A673 (cell line): ENCODE results near the gene SORL1-AS1.

ENCODE experiments used
- BruUV-seq: library from RNA; stranded (reverse); fragments of 400-500 nt; replicated peaks from 2 replicates; lab custom pipeline; 2021; lab: Mats Ljungman, UMichigan
- CTCF ChIA-PET: fragments of 300-600 bp; sonication (Branson Sonifier 250); formaldehyde crosslinking; loops from one replicate; lab custom pipeline; 2022; ENCODE audit warnings: antibody characterized with exemption; lab: Charles Lee
- POLR2A ChIA-PET: fragments of 300-600 bp; sonication (Branson Sonifier 250); formaldehyde crosslinking; loops from one replicate; lab custom pipeline; 2022; ENCODE audit warnings: antibody characterized with exemption; ENCODE audit not compliant: low non-redundant PET; lab: Charles Lee
- DNase-seq: peaks from one replicate; pipeline ENCODE4 v3.0.0-alpha.2; 2015; ENCODE audit warnings: low spot score
- H3K27ac ChIP-seq: fragments of 200-600 bp; sonication (generic); 2 replicates; pipeline ENCODE4 v1.5.1; 2016; ENCODE audit warnings: mixed run types, low read depth, mild to moderate bottlenecking, mixed read lengths, antibody characterized with exemption, low read length; ENCODE audit not compliant: poor library complexity, severe bottlenecking
- H3K27me3 ChIP-seq: fragments of 200-600 bp; sonication (generic); replicated peaks from 2 replicates; pipeline ENCODE4 v1.6.1; 2017; ENCODE audit warnings: mixed run types, low read depth, mild to moderate bottlenecking, mixed read lengths, antibody characterized with exemption, low read length; ENCODE audit not compliant: insufficient read depth, poor library complexity
- H3K36me3 ChIP-seq: fragments of 200-600 bp; sonication (generic); 2 replicates; pipeline ENCODE4 v1.6.1; 2016; ENCODE audit warnings: mixed run types, mild to moderate bottlenecking, mixed read lengths, antibody characterized with exemption, low read length; ENCODE audit not compliant: insufficient read depth, poor library complexity, severe bottlenecking
- H3K4me1 ChIP-seq: fragments of 200-600 bp; sonication (generic); 2 replicates; pipeline ENCODE4 v1.6.1; 2017; ENCODE audit warnings: mixed run types, mild to moderate bottlenecking, mixed read lengths, antibody characterized with exemption, low read length; ENCODE audit not compliant: insufficient read depth, poor library complexity, severe bottlenecking
- H3K4me3 ChIP-seq: fragments of 200-600 bp; sonication (generic); 2 replicates; pipeline ENCODE4 v1.5.1; 2016; ENCODE audit warnings: low read depth, mixed run types, mild to moderate bottlenecking, mixed read lengths, low read length; ENCODE audit not compliant: poor library complexity, severe bottlenecking
- H3K9me3 ChIP-seq: fragments of 200-600 bp; sonication (generic); 2 replicates; pipeline ENCODE4 v1.6.1; 2016; ENCODE audit warnings: mixed run types, low read depth, mild to moderate bottlenecking, mixed read lengths, antibody characterized with exemption, low read length; ENCODE audit not compliant: poor library complexity, severe bottlenecking
- CTCF ChIP-seq: fragments of 300-800, 200-600 bp; sonication (generic); conservative IDR thresholded peaks from 2 replicates; pipeline ENCODE4 v1.5.1; 2017; ENCODE audit warnings: low read depth, mild to moderate bottlenecking, antibody characterized with exemption, low read length, moderate library complexity, mixed read lengths
- EZH2 ChIP-seq: fragments of 200-600 bp; sonication (generic); IDR thresholded peaks from 2 replicates; pipeline ENCODE4 v1.6.1; 2017; ENCODE audit warnings: borderline replicate concordance, low read depth, mild to moderate bottlenecking, mixed read lengths, antibody characterized with exemption, low read length; ENCODE audit not compliant: poor library complexity, severe bottlenecking
- intact Hi-C: fragments of 100-400 bp; cut with micrococcal nuclease; formaldehyde crosslinking; loops from one replicate; pipeline ENCODE4 v1.10.0; 2022; ENCODE audit not compliant: unreplicated experiment

Gene SORL1-AS1

GRCh38 chr11:121435551-121436511 lies 16.9 kb downstream of the SORL1-AS1 start:
- Histone ChIP-seq H3K9me3 (no peaks in the 10 kb centered on the region), H3K36me3 (no peaks in the 10 kb centered on the region), H3K4me3 (no peak overlapping the region), H3K27ac (no peak overlapping the region), H3K4me1 (peaks cover 7% of the 10 kb centered on the region), H3K27me3 (no peaks in the 10 kb centered on the region)
- no TSS peak for BruUV-seq
- DNase-seq = peak; percentile 57
- CTCF ChIA-PET = no interaction called here
- TF ChIP-seq CTCF = no peak
- TF ChIP-seq EZH2 = no peak
- POLR2A ChIA-PET = no interaction called here
- intact Hi-C loops = no loop called here

- BruUV-seq = no TSS peak
- DNase-seq = no peak
- ChIA-PET CTCF (no interaction called here), POLR2A (no interaction called here)
- TF ChIP-seq EZH2 (no peak), CTCF (no peak)
- H3K27ac ChIP-seq = no peak overlapping the region
- intact Hi-C loops = no loop called here
- H3K9me3 ChIP-seq = no peaks in the 10 kb centered on the region
- H3K27me3 ChIP-seq = no peaks in the 10 kb centered on the region
- H3K4me1 ChIP-seq = peaks cover 7% of the 10 kb centered on the region
- H3K4me3 ChIP-seq = no peak overlapping the region
- no peaks in the 10 kb centered on the region for H3K36me3 ChIP-seq
Measured at GRCh38 chr11:121435132-121435531, 17.6 kb downstream of the SORL1-AS1 start.

- Histone ChIP-seq H3K27ac (no peak overlapping the region), H3K4me3 (no peak overlapping the region), H3K4me1 (peaks cover 7% of the 10 kb centered on the region), H3K27me3 (peaks cover 27% of the 10 kb centered on the region), H3K36me3 (no peaks in the 10 kb centered on the region), H3K9me3 (no peaks in the 10 kb centered on the region)
- no TSS peak for BruUV-seq
- ChIA-PET CTCF (no interaction called here), POLR2A (no interaction called here)
- intact Hi-C loops = no loop called here
- TF ChIP-seq EZH2 (no peak), CTCF (no peak)
- DNase-seq = no peak
Measured at GRCh38 chr11:121431820-121432526, 20.8 kb downstream of the SORL1-AS1 start.
